Fibroblast of skin of back (primary cell): ENCODE measurements around the gene SPNS3. TPM values are rescaled to one million over a fixed set of nuclear protein-coding genes. Genes with fewer than 3 reads are reported as not detected.
A peak's percentile ranks its signal among the peaks of the same experiment; 100 is the strongest.

Experiments used
- DNase-seq: peaks from one replicate; pipeline ENCODE4 v3.0.0-alpha.2; 2013
- polyA plus RNA-seq, 2 experiments: library from polyadenylated mRNA; unstranded; fragments of 120-200 nt; gene quantifications; one replicate each; pipeline ENCODE4 v1.2.1, GENCODE V29; 2013; ENCODE audit not compliant: insufficient read length in 2 of 2

The SPNS3 gene
- polyA plus RNA-seq (2013, experiment 1 of 2; ENCODE audit: insufficient read length) = not detected
- polyA plus RNA-seq (2013, experiment 2 of 2; ENCODE audit: insufficient read length) = not detected

DNA sequence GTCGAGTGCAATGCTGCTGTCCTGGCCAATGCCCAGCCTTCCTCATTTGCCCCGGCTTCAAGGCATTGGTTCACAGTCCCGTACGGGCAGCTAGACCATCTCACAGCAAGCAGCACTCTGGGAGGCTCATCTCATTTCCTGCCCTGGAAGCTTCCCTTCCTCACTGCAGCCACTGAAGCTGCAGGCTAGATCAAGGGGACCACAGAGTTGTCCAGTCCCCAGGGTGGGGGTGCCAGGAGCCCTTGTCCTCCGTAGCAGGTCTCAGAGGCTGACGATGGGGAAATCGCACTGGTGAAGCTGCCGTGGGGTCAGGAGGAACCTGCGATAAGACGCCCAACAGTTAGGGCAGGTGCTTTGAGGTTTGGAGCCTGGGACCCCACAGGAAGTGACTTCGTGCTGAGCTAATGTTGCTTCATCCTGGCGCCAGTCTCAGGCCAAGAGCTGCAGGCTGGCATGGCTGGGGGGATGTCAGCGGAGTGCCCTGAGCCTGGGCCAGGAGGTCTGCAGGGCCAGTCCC lies at the start of gene SPNS3:
Gene SPNS3 (plus strand): TSS at position 426 of the 517 bp plus-strand sequence. CDS start 28 bp downstream, at position 454.
- no peak for DNase-seq

GRCh38 chr17:4386406-4386805 lies 47.3 kb upstream of the SPNS3 start:
- DNase-seq = no peak

- DNase-seq = no peak
Measured at GRCh38 chr17:4387137-4387536, 46.6 kb upstream of the SPNS3 start.

GRCh38 chr17:4389079-4389478 lies 44.7 kb upstream of the SPNS3 start:
- no peak for DNase-seq

DNA sequence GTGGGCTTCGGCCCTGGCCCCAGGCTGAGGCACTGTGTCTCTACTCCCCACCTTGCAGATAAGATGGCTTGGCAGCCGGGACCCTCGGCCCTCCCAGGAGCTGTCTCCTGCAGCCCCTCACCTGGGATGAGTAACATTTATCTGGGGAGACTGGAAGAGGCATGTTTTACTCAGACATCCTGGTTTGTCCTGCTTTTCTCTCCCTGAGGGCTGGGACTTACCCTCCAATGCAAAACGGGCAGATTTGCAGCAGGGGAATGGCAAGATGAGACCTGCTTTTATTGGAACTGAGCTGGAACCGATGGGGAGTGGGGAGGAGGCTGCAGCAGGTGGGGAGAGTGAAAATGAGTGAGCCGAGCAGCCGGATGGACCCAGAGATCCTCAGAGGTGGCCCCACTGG lies 39.9 kb upstream of the SPNS3 start:
- no peak for DNase-seq

DNA sequence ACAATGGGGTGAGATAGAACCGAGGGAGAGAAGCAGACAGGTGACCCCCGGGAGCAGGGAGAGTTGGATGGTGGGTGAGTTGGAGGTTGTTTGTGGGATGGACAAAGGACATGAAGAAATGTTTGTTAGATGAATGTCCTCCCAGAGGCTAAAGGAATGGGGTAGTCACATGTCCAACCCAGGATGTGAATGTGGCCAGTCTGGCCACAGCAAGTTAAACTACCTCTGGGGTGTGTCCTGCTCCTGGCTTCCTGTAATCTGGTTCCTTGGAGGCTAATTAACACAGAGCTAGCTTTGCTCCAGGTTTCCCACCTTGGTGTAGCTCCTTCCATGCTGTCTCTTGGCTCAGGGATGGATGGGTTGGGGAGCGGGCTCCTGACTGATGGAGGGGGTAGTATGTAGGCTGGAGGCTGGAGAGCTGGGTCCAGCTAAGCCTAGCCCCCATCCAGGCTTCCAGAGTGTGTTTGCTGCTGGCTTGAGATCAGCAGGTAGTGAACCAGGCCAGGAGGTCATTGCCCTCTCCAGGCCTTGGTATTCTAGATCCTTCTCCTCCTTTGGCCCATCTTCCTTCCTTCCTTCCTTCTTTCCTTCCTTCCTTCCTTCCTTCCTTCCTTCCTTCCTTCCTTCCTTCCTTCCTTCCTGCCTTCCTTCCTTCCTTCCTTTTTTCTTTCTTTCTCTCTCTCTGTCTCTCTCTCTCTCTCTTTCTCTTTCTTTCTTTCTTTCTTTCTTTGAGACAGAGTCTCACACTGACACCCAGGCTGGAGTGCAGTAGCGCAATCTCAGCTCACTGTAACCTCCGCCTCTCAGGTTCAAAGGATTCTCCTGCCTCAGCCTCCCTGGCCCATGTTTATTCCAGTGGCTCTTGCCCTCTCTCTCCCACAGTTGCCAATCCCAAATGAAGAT lies 39.3 kb upstream of the SPNS3 start:
- no peak for DNase-seq

DNA sequence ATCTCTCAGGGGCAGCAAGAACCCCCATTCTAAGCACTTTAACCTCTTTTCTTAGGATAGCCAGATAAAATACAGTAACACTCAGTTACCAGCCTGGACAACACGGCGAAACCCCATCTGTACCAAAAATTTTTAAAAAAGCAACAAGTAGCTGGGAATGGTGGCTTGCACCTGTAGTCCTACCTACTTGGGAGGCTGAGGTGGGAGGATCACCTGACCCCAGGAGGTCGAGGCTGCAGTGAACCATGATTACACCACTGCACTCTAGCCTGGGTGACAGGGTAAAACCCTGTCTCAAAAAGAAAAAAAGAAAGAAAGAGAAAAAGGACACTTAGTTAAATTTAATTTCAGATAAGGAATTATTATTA lies 38.6 kb upstream of the SPNS3 start:
- no peak for DNase-seq

GRCh38 chr17:4397840-4398239 lies 35.9 kb upstream of the SPNS3 start:
- no peak for DNase-seq

DNA sequence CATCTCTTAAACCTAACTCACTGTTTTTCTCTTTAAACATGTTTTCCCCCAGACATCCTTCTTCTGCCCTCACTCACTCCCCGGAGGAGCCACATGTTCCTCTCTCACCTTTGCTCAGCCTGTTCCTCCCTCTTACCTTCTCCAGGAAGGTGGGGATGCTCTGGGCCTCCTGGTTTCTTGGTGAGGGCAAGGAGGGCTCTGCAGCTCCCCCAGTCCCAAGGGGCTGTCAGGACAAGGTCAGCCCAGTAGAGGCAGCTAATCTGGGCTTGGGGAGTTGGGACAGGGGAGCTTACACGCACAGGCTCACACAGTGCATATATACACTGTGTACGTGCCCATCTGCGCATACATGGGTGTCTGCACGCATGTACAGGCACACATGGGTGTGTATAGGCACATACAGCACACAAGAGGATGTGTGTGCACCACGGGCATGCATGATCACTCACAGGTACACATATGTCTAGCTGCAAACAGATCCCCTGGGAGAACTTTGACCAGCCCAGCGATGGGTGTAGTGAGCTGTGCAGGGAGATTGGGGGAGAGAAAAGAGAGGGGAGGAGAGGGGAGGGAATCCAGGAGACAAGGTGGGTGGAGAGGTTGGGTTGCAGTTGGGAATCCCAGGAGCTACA lies 28.6 kb upstream of the SPNS3 start:
- no peak for DNase-seq

DNA sequence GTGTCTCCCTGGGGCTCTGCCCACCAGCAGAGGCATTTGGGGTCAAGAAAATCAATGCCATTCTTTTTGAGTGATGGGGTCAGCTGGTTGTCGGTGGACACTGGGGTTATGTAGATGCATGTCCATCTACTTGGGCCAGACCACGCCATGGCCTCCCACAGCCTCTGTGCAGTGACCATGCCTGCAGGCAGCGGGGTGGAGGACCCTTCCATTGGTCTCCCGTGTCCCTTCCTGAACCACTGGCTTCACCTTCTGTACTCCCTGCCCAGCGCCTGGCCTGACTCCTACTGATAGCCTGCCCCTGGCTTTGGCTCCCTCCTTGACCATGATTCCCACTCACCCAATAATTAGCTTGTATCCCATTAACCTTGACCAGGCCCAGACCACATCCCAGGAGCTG lies 28.0 kb upstream of the SPNS3 start:
- no peak for DNase-seq

DNA sequence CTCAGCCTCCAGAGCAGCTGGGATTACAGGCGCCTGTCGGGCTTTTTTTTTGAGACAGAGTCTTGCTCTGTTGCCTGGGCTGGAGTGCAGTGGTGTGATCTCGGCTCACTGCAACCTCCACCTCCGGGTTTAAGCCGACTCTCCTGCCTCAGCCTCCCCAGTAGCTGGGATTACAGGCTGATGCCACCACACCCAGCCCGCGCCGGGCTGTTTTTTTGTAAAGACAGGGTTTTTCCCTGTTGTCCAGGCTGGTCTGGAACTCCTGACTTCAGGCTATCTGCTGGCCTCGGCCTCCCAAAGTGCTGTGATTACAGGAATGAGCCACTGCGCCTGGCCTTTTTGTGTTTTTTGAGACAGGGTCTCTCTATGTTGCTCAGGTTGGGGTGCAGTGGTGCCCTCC lies 27.4 kb upstream of the SPNS3 start:
- no peak for DNase-seq

GRCh38 chr17:4407216-4407615 lies 26.5 kb upstream of the SPNS3 start:
- DNase-seq = no peak

DNA sequence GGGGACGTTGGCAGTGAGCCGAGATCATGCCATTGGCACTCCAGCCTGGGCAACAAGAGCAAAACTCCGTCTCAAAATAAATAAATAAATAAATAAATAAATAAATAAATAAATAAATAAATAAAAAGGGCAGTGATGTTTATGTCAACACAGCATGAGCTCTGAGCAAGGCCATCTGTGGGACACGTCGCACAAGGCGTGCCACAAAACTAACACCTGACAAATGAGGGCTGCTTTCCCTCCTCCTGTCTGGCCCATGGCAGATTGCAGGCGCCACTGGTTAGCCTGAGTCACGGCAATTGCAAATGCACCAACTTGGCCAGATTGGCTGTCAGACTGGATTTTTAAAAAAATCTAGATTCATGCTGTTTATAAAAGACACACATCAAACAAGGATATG lies 25.9 kb upstream of the SPNS3 start:
- no peak for DNase-seq

DNA sequence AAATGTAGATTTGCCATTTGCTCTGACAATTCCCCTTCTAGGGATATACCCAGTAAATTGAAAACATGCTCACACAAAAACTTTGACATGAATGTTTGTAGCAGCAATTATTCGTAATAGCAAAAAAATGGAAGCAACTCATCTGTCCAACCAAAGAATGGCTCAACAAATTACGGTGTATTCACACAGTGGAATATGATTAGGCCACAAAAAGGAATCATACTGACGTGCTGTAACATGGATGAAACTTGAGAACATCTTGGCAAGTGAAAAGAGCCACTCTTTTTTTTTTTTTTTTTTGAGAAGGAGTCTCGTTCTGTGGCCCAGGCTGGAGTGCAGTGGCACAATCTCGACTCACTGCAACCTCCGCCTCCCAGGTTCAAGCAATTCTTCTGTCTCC lies 24.1 kb upstream of the SPNS3 start:
- DNase-seq = no peak

DNA sequence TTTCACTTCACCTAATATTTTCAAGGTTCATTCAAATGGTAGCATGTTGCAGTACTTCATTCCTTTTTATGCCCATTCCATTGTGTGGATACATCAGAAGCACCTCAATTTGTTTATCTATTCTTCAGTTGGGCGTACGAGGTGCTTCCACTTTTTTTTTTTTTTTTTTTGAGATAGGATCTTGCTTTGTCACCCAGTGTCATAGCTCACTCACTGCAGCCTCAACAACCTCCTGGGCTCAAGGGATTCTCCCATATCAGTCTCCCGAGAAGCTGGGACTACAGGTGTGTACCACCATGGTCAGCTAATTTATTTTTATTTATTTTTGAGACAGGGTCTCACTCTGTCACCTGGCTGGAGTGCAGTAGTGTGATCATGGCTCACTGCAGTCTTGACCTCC lies 22.5 kb upstream of the SPNS3 start:
- no peak for DNase-seq

GRCh38 chr17:4412933-4413831 lies 20.6 kb upstream of the SPNS3 start:
- DNase-seq = peak; percentile 80

GRCh38 chr17:4417129-4417667 lies 16.5 kb upstream of the SPNS3 start:
- DNase-seq = no peak

- peak; percentile 65 for DNase-seq
Measured at GRCh38 chr17:4420692-4421131, 13.0 kb upstream of the SPNS3 start.

DNA sequence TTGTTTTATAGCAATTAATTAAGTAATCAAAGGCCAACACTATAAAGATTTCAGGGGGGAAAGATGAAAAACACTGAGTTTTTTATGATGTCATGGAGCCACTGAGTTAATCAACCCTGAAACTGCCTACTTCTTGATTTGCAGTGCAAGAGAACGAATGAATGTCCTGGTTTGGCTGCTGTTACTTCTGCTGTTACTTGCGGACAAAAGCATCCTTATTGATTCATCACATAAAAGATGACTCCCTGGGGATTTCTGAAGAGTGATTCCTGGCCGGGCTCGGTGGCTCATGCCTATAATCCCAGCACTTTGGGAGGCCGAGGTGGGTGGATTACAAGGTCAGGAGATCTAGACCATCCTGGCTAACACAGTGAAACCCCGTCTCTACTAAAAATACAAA lies 10.9 kb upstream of the SPNS3 start:
- DNase-seq = no peak

- no peak for DNase-seq
Measured at GRCh38 chr17:4425398-4425797, 8.3 kb upstream of the SPNS3 start.

- no peak for DNase-seq
Measured at GRCh38 chr17:4426499-4427208, 7.1 kb upstream of the SPNS3 start.

DNA sequence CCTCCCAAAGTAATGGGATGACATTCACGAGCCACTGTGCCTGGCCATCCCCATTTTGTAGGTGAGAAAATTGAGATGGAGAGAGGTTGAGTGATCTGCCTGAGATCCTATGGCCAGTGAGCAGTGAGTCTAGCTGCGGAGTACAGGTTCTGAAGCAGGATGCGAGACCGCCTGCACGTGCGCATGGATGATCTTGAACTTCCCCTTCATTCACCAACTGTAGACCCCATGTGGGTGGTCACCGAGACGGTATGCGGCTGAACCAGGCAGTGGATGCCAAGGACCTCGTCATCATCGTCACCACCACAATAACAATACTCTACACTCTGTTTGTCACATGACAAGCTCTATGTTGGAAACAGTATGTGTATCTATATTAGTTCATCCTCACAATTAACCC lies 6.2 kb upstream of the SPNS3 start:
- DNase-seq = no peak
